ENCODE data around the gene S100PBP. TPM values are rescaled to one million over a fixed set of nuclear protein-coding genes. Genes with fewer than 3 reads are reported as not detected.

The S100PBP gene
- polyA plus RNA-seq, 1 donor, result 23.7 TPM

DNA sequence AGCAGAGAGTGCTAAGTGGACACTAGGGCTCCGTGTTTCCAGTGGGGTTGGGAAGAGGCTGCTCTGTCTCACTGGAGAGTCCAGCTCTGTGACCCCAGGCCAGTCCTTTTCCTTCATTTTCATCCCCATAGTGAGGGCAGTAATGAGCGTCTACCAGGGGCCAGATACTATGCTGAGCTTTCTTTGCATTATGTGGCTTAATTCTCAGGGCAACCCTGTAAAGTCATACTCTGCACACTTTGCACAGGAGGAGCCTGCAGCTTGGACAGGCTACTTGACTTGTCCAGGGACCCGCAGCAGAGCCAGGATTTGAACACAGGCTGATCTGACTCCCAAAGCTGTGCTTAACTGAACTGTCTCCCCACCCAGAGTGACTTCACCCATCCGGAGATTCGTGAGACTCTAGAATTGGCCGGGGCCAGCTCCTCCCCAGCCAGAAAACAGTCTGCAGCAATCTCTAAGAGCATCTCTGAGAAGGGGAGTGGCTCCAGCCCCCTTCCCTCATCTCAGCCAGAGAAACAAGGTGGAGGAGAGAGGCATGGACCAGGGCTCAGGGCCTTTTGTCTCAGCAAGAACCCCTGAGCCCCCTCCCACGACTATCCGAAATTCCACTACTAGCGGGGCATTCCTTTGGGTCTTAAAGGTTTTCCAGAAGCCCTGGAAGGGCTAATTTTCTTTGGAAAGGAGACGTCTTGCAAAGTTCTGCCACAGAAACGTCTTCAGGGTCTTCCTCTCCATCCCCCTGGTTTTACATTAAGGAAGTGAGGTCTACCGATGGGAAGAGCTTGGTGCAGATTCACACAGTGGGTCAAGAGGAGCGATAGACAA, 54.1 kb downstream of the S100PBP start:
- DNase-seq, result peak; percentile 68

DNA sequence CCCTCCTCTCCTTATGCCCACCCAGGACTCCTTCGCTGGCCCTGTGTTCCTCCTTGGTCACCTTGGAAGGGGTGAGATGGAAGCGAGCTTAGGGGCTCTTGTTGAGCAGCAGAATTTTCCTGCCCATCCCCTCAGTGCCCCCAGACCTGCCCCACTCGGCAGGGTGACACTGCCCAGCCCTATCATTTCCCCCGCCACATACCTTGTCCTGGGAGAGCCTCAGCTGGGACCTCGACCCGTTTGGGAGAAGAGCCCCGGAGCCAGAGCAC, 54.7 kb downstream of the S100PBP start:
- DNase-seq, result peak; percentile 40

DNA sequence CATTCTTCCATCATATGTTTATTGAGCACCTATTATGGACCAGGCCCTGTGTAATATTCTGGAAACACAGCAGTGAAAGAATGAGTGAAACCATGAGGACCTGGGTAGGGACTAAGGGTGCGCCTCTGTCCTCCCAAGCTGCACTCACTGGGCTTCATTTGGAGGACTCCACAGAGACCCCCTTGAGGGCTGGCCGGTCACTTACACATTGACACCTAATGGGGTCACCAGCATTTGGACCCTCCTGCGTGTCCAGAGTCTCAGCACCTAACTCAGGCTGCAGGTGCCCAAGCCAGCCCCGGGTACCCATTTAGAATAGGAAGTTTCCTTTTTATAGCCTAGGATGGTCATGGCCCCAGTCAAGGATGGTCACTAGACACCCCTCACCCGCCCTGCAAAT, 56.0 kb downstream of the S100PBP start:
- DNase-seq, result no peak

DNA sequence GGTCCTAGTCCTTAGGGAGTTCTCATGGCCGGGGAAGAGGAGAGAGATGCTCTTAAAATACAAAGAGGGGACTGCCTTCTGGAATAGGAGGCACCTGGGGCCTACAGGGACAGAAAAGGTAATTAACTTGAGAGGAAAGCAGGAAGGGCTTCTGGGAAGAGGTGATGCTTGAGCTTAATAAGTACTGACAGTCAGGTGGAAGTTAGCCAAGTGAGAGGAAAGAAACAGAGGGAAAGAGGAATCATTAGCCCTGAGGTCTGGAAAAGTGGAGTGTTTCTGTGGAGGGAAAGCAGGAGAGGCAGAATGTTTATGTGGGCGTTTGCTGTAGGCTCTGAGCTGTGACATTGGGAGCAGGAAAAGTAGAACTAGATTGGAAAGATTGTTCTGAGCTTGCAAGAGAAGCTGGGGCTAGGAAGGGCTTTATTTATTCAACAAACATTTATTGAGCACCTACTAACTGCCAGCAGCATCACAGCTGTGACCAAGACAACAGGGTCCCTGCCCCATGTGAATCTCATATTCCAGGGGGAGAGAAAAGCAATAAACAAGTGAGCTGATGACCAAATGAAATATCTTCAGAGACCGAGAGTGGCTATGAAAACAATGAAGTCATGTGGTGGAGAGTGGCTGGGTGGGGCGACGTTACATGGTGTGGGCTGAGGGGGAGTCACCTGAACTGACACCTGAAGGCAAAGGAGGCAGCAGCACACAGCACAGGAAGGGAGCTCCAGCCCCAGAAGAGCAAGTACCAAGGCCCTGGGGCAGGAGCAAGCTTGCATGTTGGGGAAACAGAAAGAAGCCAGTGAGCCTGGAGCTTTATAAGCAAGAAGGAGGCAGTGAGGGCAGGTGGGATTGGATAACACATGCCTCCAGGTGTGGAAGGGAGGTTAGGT, 57.7 kb downstream of the S100PBP start:
- no peak for DNase-seq

DNA sequence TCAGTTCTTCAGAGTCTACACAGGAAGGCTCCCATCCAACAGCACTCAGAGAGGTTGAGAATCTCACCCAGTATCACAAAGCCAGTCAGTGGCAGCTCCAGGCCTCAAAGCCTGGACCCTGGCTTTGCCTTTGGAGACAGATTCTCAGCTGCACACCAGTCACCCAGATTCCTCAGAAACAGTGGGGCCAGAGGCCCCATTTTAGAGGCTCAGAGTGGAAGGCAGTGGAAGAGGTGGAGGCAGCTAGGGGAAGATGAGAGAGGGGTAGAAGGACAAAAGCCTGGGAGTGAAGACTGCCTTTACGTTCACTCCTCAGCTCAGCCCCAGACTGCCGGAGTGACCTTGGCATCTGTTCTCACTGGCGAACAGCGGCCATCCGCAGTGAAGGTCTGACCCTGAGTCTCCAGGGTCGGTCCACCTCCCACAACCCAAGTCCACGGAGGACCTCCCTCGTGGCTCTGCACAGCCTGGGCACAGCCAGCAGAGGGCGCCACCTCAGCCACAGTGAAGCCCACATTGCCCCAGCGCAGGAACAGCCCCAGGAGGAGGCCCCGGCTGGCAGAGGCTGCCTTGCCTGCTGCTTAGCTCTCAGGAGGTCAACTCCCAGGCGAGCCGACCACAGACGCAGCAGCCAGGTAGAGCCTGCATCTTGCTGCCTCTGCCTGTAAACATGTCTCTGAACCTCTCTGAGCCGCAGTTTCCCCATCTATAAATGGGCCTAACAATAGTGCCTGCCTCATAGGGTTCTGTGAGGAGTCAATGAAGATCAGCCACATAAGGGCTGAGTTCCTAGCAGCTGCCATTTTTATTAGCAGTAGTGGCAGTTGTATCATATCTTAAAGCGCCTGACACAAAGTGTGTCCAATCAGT, 59.1 kb downstream of the S100PBP start:
- DNase-seq, result no peak

DNA sequence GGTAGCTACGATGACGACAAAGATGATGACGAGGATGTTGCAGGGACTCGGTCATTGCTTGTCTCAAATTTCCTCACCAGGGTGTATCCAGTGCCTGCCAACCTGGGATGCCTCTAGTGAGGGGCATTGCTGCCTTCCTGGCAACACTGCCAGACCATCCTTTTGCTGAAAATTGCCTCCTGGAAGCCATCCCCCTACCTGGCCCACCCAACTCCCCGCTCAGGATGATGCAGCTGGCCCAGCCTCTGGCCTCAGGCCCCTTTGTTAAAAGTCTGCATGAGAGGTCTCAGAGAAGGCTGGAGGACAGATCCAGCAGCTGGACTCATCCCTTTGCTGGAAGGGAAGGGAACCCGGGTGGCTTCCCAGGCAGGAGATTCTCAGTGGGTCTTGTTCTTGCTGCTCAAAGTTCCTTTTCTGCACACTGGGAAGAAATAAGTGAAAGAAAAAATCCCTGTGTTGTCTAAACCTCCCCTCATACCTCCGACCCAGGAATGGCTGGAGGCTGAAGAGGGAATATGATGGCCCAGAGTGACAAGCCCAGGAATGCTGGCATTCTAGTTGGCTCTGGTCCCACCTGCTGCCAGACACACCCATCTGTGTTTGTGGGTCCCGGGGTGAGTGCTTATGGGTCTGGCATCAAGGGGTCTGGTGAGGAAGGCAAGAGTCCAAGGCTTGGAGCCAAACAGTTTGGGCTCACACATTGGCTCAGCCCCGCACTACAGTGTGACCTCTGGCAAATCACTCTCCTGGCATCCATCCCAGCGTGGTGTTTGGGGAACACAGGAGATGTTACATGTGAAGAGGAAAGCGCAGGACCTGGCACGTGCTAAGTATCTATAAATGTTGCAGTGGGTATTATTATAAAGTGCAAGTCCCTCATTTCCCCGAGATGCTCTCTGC, 60.0 kb downstream of the S100PBP start:
- no peak for DNase-seq

DNA sequence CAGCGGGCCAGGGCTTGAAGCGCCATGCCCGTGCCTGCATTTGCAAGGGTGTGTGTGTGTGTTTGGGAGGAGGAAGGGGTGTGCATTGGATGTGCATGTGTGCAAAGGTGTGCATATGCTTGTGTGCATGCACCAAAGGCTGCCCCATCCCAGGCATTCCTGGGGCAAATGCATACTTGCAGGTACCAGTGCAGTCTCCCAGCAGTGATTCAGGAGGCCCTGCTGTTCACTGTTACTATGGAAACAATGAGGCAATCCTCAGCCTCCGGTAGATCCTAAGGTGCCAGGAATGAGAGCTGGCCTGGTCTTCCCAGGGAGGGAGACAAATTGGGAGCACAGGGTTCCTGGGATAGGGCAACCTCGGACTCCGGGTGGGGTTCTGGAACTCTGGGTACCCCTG, 60.7 kb downstream of the S100PBP start:
- no peak for DNase-seq

DNA sequence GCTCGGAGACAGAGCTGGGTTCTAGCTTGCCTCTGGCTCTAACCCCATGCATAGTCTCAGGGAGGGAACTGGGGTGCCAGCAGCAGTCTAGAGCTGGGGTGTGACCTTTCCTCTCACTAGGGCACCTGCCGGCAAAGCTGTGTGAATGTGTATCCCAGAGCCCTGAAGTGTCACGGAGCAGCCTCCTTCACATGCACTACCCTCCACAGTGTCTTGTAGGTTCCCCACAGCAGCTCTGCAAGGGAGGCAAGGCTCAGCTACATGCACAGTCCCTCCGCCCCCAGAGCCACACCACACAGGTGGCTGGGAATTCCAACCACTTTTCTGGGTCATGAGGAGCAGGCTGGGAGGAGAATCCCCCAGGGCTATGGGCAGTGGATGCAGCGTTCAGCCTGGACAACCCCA, 61.2 kb downstream of the S100PBP start:
- no peak for DNase-seq

DNA sequence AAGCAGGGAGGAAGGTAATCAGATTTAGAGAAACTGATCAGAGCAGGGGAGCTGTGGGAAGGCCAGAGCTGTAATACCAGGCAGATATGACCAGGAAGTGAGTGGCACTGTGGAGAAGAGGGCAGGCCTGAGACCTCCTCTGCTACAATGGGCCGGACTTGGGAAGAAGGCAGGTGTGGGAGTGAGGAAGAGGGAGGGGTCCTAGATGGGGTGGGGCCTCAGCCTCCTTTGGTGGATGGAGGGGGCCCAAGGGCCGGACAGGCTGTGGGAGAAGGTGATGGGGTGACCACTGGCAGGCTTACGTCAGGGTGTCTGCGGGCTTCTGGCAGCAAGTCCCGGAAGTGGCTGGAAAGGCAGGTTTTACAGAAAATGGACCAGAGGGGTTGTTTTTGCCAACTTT, 63.8 kb downstream of the S100PBP start:
- DNase-seq, result no peak

DNA sequence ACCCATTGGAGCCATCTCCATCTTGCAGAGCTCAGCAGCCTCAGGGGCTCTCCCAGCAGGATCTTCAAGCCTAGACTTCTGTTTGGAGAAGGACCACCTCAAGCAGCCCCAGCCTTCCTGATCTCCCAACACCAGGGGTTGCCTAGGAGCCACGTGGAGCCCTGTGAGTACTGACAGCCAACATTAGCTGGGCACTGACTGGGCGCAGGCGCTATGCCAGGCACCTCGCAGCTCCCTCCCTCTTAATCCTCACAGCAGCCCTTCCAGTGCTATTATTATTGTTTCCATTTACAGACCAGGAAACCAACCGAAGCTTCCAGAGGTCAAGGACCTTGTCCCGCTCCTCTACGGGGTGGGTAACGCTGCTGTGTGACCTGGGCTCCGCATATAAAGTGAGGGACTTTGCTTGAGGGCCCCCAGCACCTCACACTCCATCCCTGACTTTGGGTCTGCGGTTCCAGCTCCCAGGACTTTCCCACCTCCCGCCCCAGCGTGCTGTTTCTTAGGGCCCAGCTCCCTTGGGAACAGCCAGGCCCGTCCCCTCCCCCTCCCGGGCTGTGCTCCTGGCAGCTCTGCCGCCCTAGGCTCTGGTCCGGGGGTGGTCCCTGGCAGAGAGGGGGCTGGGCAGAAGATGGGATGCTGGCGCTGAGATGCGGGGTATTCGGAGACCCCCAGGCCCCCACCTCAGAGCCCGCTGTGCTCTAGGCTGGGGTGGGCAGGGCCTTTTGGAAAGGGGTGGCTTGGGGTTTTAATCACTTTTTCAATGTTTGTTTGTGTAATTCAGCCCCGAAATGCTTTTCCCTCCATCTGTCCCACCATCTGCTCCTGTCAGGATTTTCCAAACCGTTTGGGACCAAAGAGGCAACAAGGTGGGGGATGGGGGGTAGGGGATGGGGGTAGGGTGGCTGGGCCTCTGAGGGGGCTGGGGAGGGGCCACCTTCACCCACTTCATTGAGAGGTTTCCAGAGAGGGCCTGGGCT, 64.7 kb downstream of the S100PBP start:
- no peak for DNase-seq

DNA sequence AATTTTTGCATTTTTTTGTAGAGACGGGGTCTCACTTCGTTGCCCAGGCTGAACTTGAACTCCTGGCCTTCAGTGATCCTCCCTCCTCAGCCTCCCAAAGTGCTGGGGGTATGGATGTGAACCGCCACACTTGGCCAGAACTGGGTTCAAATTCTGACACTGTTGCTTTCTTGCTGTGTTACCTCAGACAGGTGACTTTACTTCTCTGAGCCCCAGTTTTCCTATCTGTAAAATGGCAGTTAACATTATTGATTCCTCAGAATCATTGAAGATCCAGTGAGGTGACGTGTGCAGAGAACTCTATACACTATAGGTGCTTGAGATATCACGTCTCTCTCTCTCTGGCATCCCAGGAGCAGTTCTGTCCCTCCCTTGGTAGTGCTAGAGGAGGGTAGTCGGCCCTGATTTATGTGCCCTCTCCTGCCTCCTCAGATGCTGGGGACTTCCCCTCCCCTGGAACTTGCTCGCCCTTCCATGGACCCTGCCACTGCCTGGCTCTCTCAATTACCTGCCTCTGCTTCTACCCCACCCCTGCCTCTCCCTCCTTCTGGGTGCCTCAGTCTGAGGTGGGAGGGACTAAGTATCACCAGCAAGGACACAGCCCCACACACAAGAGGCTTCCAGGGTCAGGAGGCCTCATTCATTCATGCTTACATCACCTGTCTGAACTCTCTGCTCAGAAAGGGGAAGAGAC, 66.0 kb downstream of the S100PBP start:
- no peak for DNase-seq

DNA sequence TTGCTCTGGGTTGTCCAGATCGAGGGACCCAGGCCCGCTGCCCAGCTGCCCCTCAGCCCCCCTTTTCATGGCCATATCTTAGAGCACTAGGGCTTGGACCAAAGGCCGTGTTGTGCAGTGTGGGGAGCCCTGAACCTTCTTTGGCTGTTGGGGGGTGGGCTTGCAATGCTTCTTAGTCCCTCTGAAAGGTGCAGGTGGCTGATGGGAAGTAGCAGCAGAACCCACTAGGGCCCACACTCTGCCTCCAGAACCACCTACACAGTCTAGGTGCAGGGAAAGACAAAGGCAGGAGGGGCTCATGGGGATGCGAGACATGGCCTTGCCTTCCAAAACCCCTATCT, 66.5 kb downstream of the S100PBP start:
- no peak for DNase-seq

DNA sequence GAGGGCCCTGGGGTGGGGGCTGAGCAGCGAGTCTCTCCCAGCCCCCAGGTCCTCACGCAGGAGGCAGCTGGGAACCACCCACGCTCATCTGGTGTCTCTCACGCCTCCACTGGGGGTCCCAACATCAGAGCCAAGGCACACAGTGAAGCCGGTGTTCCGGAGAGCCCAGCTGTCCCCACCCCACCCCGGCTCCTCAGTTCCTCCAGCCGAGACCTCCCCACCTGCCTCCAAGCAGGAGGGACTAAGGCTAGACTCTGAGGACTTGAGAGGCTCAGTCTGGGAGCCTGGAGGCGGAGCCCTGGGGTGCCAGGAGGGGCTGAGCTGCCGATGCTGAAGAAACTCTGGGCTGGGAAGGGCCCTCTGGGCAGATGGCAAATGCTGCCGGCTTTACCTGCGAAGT, 67.3 kb downstream of the S100PBP start:
- DNase-seq, result no peak

DNA sequence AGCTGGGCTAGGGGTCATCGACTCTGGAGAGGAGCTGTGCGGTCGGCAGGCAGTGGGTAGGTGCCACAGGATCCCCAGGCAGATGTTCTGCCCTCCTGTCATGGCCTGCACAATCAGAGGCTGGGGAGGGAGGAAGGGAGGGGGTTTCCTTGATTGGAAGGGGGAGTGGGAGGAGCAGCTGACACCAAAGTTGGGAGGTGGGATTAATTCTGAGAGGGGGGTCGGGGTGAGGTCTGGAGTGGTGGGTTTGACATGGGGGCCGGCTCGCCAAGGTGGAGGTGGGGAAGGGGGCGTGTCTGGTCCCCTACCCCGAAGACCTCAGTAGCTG, 68.2 kb downstream of the S100PBP start:
- no peak for DNase-seq

DNA sequence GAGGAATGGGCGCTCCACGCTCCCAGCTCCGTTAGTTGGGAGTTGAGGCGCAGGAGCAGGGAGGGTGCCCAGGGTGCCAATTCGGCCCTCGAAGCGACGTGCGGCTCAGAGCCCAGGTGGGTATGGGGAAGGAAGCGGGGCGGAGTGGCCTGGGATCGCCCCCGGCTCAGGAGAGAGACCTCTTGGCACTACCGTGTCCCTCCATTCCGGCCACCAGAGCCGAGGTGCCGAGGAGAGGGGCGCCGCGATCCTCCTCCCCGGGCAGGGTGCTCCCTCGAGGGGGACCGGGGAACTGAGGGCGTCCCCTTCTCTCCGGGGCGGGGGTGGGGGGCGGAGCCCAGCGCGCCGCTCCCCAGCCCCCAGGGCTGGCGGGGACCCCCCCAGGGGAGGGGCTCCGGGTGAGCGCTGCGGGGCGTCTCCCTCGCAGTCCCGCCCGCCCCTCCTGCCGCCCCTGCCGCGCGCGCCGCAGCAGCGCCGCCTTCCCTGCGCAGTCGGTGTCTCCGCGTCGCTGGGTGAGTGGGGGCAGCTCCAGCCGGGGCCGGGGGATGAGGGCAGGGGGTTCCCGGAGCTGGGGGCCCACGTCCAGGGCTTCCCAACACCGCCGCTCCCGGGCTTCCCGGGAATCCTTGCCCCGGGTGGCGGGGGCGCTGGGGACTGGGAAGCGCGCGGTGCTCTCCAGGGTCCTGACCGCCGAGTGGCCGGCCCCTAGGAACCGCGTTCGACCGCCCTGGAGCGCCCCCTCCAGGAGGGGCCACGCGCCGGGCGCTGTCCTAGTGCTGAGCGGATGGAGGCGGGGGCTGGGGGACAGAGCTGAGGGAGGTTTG, 68.8 kb downstream of the S100PBP start, which contains the start of gene HPCA:
Gene HPCA (plus strand): TSS at position 488 of the 824 bp plus-strand sequence. CDS start 2,408 bp downstream, outside the sequence.
- no peak for DNase-seq

DNA sequence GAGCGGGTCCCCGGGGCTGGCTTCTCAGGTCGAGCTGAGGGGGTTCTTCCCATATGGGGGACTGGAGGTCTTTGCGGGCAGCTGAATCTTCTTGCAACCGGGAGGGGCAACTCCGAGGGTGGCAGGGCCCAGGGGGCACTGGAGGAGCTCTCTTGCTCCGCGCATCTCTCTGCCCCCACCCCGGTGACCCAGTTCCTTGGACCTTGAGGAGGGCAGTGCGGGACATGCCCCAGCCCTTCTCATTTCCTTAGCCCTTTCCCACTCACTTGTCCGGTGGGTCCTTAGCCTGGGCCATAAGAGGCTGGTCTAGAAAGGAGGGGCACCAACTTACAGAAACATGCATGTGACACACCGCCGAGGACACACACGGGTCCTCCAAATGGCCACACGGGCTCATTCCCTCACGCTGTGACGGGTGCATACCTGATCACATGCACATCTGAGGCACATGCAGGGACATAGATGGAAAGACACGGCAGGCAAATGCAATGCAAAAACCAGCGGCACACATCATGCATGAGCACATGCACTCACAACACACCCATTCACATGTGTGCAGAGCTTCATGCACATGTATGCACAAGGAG, 69.5 kb downstream of the S100PBP start:
- DNase-seq, result no peak

DNA sequence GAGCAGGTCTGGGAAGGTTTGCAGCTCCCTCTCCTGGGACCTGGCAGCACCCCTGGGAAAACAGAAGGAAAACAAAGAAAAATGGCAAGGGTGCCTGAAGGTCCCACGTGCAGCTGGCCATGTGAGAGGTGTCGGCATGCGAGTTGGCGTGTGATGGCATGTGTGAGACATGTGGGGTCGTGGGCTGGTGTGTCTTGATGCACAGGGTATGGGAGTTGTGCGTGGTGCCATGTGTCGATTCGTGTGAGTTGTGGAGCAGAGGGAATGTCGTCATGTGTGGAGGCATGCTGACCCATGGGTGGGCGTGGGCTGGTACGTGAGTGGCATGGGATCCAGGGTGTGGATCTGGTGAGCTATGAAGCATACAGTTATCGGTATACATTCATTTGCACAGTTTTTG, 70.2 kb downstream of the S100PBP start:
- DNase-seq, result no peak

DNA sequence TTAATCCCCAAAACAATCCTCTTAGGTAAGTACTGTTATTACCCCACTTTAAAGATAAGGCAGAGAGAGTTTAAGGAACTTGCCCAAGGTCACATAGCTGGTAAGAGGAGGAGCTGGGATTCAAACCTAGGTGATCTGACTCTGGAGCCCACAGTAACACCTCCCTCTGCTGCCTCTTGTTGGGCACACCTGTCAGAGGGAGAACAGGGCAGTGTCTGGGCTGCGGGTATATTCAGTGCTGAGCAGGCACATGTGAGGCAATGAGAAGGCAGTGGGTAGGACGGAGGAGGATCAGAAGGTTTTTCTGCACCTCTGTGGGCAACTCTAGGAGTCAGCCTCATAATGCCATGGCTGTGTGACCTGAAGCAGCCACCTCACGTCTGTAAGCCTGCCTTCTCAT, 70.7 kb downstream of the S100PBP start:
- DNase-seq, result no peak

Data from hindlimb muscle (tissue), 1 donor.